COLO668 (cell line): Measurements from ENCODE around the gene WDR44.
"Not testable (repeated sequence)": the region's sequence is repeated elsewhere in the genome, so short reads cannot be mapped to it uniquely, and the experiment has no call there.

Source experiments
- DNase-seq: peaks from one replicate; lab custom pipeline; 2025; ENCODE audit not compliant: unreplicated experiment; lab: John Stamatoyannopoulos, UW

Gene WDR44

DNA sequence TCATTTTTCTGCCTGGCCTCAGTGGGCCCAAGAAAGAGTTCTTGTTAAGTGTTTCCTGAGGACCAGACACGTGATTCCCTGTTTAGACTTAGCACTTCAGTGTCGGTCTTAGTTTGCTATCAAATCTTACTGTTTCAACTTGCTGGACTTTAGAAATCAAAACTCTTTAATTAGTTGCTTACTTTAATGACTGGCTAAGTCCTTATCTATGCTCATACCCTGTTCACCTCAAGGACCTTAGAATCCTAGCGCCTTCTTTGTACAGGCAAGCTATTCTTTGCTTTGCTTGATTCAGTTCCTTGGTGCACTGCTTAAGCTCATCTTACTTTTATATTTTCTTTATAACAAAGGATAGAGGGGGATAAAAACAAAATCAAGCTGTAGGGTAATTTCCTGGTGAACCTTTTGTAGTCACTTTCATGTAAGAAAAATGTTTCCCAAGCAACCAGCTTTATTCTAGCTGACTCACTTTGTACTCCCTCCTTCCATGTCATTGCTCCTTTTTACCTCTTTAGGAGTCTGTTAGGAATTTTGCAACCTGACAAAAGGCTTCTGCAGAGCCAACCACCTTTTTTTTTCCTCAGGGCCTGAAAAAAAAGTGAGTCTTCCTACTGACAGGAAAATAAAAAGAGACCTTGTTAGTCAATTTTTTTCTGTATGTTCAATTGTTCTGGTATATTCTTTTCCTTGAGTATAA, 14.7 kb downstream of the WDR44 start:
- no peak for DNase-seq

DNA sequence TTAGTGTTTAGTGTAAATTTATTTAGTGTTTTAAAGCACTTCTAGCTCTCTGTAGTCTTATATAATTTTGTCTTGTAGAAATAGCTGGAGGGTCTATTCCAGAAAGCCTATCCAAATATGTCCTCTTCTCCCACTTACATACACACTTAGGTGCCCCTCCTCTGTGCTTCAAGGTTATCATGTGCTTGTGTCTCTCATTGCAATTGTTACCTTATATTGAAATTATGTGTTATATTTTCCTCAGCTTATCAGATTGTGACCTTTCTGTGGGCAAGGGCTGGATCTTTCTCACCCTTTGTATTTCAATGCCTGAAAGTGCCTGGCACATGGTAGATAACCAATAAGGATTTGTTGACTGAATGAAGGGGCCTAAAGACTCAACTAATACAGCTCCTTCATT, 18.4 kb downstream of the WDR44 start:
- no peak for DNase-seq

GRCh38 chrX:118367338-118367737, 21.4 kb downstream of the WDR44 start:
- DNase-seq: no peak

DNA sequence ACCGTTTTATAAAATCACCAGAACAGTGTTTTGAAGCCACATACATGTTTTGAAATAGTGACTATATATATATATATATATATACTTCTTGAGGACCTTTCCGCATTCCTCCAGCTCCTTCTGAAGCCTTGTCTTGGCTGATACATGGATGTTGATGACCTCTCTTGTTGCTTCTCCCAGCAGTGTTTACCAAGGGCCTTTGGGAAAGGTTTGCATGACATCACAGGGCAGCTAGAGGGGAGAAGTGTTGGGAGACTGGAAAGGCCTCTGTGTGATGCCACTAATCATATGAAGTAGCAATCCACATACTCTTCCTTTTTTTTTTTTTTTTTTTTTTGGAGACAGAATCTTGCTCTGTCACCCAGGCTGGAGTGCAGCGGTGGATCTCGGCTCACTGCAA, 22.5 kb downstream of the WDR44 start:
- no peak for DNase-seq

DNA sequence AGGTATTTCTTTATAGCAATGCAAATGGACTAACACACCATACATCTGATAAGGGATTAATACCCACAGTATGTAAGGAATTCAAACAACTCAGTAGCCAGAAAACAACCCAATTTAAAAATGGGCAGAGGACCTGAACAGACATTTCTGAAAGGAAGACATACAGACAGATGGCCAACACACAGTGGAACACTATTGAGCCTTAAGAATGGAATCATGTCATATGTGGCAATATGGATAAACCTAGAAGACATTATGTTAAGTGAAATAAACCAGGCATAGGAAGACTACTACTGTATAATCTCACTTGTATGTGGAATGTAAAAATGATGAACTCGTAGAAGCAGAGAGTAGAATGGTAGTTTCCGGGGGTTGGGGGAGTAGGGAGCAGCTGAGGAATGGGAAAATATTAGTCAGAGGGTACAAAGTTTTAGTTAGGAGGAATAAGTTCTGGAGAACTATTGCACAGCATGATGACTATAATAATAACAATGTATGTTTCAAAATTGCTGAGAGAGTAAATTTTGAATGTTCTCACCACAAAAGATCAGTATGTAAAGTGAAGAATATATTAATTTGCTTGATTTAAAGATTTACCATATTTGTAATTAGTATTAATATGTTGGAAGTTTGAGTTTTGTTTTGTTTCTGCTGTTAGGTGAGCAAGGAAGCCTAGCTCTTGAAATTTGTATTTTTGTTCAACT, 25.2 kb downstream of the WDR44 start:
- no peak for DNase-seq

GRCh38 chrX:118373538-118373937, 27.6 kb downstream of the WDR44 start:
- no peak for DNase-seq

- no peak for DNase-seq
Observed at GRCh38 chrX:118383120-118383519, 37.2 kb downstream of the WDR44 start.

DNA sequence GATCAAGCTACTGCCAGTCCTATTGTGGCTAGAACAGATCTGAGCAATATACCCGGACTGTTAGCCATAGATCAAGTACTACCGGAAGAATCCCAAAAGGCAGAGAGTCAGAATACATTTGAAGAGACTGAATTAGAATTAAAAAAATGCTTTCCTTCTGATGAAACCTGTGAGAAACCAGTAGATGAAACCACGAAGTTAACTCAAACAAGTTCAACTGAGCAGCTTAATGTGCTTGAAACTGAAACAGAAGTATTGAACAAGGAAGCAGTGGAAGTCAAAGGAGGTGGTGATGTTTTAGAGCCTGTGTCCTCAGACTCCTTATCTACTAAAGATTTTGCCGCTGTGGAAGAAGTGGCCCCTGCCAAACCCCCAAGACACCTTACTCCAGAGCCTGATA, 46.8 kb downstream of the WDR44 start:
- no peak for DNase-seq

GRCh38 chrX:118396113-118396512, 50.2 kb downstream of the WDR44 start:
- no peak for DNase-seq

- no peak for DNase-seq
Observed at GRCh38 chrX:118418811-118419251, 72.9 kb downstream of the WDR44 start.

DNA sequence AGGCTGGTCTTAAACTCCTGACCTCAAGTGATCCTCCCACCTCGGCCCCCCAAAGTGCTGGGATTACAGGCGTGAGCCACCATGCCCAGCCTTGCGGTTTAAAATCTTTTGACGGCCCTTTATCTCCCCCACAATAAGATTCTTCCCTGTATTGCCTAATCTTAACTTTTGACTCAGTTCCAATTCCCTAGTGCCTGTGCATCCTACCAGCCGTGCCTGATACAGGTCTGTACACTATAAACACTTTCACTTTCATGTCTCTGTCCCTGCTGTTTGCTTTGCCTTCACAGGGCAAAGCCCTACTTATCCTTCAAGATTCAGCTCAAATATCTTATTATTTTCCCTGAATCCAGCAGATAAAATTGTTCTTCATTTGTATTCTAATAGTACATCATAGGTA, 74.6 kb downstream of the WDR44 start:
- DNase-seq: no peak

DNA sequence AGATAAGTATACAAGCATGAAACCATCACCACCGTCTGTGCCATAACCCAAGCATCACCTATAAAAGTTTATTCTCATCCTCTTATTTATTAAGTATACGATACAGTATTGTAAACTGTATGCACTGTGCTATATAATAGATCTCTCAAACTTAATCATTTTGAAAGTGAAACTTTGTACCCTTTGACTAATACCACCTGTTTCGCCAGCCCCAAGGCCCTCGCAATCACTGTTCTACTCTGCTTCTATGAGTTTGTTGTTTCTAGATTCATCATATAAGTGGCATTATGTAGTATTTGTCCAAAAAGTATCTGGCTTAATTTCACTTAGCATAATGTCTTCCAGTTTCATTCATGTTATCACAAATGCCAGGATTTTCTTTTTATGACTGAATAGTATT, 77.7 kb downstream of the WDR44 start:
- DNase-seq: no peak

- DNase-seq: no peak
Observed at GRCh38 chrX:118432799-118433198, 86.9 kb downstream of the WDR44 start.

GRCh38 chrX:118437283-118437682, 91.4 kb downstream of the WDR44 start:
- no peak for DNase-seq

DNA sequence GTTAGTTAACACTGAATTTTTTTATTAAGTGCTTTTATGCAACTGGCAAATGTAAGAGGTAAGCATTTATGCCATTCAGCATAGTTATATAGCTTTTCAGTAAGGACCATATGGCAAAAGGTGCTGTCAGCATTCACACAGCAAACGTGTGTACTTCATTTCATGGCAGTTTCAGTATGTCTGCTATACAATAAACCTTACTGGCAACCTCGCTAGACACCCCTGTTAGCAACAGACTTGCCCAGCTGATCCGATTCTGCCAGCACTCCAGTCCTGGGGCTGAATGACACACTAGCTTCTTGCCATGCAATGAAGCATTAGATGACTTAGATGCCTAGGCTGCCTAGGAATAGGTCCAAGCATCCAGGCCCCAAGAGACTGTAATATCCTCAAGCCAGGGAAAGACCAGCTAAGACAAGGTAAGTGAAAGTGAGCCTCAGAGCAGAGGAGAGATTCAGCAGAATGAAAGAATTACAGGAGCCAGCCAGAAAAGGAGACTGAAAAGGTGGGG, 102.4 kb downstream of the WDR44 start:
- DNase-seq: no peak

- no peak for DNase-seq
Observed at GRCh38 chrX:118455013-118455412, 109.1 kb downstream of the WDR44 start.

DNA sequence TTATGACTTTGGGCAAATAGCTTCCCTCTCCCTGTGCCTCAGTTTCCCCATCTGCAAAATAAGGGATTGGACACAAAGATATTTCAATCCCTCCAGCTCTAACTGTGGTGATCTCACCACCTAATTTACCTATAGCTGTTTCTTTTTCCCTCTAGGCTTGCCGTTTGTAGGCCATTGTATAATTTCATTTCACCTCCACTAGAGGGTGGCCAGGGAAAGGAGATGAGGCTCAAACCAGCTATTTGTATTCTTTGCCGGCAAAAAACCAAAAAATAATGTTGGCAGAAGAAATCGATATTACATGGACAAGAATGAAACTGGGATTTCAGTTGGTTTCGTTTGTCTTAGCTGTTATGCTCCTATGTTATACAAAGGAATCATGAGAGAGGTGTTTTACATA, 113.6 kb downstream of the WDR44 start:
- DNase-seq: no peak

- DNase-seq: no peak
Observed at GRCh38 chrX:118464501-118464900, 118.6 kb downstream of the WDR44 start.

GRCh38 chrX:118468122-118468521, 122.2 kb downstream of the WDR44 start:
- DNase-seq: no peak

- DNase-seq: not testable (repeated sequence)
Observed at GRCh38 chrX:118470721-118471347, 124.9 kb downstream of the WDR44 start.

- DNase-seq: no peak
Observed at GRCh38 chrX:118474586-118474985, 128.7 kb downstream of the WDR44 start.

DNA sequence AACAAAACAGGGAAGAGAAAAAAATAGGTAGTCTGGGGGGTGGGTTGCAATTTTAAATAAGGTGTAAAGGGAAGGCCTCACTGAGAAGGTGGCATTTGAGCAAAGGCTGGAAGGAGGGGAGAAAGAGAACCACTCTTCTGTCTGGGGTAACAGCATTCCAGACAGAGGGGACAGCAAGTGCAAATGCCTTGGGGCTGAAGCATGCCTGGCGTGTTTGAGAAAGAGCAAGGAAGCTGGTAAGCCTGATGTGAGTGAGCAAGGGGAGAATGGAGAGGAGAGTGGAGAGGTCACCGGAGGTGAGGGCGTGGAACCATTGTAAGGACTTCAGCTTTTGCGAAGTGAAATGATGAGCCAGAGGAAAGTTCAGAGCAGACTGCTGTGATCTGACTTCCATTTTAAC, 130.0 kb downstream of the WDR44 start:
- DNase-seq: no peak
